Amniotic stem cell (primary cell): Measurements from ENCODE around the gene DAP.
"Not testable (repeated sequence)": the region's sequence is repeated elsewhere in the genome, so short reads cannot be mapped to it uniquely, and the experiment has no call there.

Source experiments
- DNase-seq: peaks from one replicate; lab custom pipeline; 2025; lab: John Stamatoyannopoulos, UW

The DAP gene

GRCh38 chr5:10671041-10672008 is 89.7 kb downstream of the DAP start:
- DNase-seq = no peak

DNA sequence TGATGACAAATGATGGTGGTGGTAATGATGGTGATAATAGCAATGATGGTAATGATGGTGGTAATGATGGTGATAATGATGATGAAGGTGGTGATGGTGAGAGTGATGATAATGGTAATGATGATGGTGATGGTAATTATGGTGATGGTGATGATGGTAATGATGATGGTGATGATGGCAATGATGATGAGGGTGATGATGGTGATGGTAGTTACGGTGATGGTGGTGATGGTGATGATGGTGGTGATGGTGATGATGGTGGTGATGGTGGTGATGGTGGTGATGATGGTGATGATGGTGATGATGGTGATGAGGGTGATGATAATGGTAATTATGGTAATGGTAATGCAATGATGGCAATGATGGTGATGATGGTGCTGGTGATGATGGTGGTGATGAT is 91.1 kb downstream of the DAP start:
- no peak for DNase-seq

DNA sequence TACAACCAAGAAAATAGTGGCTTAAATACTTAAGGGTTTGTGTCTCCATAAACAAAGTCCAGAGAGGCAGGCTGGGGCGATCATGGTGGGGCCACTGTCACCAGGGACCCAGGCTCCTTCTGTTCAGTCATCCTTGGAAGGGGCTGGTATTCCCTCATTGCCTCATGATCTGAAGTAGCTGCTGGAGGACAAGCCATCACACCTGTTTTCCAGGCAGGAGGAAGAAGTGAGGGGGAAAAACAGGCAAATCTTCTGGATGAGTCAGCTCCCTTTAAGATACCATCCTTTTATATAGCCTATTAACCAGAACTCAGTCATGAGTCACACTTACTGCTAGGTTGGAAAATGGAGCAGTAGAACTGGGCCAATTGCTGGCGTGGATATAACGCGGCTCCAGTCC is 92.3 kb downstream of the DAP start:
- DNase-seq = no peak

DNA sequence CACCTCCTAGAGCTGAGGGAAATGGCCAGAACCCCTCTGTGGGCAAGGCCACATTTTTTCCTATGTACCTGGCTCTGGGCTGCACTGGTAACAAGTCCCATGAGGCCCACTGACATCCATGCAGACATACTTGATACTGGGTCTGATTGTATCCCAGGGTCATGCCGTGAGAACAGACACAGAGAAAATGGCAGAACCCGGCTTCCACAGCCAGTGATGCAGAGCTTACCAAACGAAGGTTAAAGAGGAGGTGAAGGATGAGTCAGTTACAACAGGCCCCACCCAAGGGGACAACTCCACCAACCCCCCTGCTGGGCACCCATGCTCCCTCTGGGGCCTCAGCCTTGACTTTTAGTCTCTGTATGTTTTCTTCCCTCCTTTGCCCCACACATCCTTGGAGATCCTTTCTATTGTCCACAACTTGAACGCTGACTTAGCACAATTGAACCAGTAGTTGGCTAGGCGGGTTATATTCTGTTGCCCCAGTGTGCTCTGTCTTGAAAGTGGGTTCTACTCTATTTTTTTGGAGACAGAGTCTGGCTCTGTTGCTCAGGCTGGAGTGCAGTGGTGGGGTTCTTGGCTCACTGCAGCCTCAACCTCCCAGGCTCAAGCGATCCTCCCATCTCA is 93.5 kb downstream of the DAP start:
- DNase-seq = no peak

- DNase-seq = no peak
These were observed 94.3 kb downstream of the DAP start for GRCh38 chr5:10666531-10667299.

- no peak for DNase-seq
These were observed 95.2 kb downstream of the DAP start for GRCh38 chr5:10665799-10666198.

GRCh38 chr5:10664180-10664769 is 96.8 kb downstream of the DAP start:
- DNase-seq = not testable (repeated sequence)

GRCh38 chr5:10663489-10664179 is 97.4 kb downstream of the DAP start:
- no peak for DNase-seq

GRCh38 chr5:10662661-10663488 is 98.2 kb downstream of the DAP start:
- no peak for DNase-seq

GRCh38 chr5:10662083-10662482 is 99.0 kb downstream of the DAP start:
- no peak for DNase-seq

GRCh38 chr5:10661401-10661800 is 99.6 kb downstream of the DAP start:
- no peak for DNase-seq

- no peak for DNase-seq
These were observed 100.2 kb downstream of the DAP start for GRCh38 chr5:10660720-10661387.

DNA sequence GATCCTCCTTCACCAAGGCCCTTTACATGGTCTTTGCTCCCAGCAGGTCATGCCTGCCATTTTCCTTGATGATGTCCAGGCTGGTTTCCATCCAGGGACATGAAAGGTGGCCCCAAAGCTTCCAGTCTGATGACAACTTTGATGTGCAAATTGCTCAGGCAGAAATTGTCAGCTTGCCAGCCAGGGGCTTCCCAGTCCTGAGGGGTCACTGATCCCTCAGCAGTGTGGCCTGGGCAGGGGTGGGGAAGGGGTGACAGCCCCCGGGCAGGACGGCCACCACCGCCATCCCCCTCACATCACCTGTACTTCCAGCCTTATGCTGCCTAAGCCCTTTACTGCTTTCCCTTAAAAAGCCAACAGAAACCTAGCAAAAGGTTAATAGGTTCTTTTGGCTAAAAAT is 100.9 kb downstream of the DAP start:
- DNase-seq = no peak

DNA sequence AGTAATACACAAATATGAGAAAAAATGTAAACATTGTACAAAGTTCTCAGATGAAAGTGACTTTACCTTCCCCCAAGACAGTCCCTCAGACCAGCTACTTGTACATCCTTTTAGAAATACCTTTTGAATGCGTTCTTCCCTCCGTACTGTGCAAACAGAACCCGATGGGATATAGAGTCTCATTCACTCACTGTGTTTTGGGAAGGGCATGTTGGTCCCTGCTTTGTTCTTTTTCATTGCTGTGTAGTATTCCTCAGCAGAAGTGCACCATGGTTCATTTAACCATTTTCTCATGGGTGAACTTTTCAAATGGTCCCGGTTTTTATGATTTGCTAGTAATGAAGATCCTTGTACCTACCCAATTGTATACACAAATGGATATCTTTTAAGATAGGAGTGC is 102.8 kb downstream of the DAP start:
- DNase-seq = no peak

DNA sequence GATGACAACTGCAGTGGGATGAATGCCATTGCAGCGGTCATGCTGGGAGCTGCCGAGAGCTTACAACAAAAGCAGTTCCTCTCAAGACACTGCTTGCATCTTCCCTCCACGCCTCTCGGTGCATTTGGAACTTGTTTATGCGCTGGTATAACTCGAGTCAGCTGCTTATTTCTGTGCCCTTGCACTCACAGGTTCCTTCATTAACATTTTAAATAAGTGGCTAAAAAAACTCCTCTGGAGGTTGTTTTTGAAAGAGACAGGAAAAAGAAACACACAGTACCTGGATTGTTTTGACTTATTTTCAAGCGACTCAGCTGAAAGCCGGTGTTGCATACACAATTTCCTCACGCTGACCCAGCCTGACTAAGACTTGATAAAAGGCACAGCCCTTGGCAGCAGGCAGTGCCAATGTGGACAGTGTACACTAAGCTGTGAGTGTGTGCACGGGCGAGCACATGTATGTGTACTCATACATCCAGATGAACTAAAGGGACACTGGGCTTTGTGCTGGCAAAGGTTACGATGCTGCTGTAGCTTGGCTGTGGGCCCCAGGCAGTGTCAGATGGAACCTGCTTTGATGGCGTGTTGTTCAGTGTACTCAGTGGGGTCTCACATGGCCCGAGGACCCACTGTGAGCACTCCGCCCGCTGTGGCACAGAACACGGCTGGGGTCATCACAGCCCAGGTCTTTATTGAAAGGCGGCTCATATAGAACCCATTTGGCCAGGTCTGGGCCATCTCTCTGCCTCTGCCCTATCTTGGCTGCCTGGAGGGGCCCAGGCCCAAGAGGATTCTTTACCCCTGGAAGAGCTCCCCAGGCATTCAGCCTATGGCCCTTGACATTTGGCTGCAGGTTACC is 104.8 kb downstream of the DAP start:
- DNase-seq = no peak

DNA sequence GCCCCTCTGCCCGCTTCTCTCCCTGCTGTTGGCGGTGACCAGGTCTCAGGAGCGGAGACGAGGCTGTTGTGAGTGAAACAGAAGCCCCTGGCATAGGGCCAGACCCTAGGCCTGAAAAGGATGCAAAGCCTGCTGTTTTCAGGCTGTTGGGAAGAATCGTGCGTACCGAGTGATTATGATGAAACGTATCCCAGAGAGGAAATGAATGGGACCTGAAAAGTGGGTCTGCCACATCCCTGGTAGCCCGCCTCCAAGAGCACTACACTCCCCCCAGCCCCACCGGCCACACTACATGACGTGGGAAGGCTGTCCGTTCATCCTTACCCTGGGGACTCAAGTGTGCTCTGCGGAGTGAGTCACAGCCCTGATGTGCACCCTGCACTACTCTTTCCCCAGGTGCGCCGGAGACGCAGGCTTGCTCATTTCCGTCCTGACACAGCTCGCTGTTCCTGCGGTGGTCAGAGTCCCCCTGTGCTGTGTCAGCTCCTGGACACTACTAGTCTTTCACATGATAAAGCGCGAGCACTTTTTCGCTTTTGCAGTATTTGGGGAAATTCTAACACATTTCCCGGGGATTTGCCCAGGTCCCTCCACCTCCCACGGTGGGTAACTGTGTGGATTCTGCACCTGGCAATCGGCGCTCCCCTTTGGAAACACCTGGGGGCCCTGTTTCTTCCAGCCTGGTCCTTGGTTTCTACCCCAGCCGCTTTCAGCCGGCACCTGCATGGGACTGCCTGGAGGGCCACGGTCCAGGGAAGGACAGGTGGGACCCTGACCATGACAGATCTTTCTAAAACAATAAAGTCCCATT is 105.7 kb downstream of the DAP start:
- DNase-seq = no peak

GRCh38 chr5:10654566-10654965 is 106.5 kb downstream of the DAP start:
- DNase-seq = no peak

DNA sequence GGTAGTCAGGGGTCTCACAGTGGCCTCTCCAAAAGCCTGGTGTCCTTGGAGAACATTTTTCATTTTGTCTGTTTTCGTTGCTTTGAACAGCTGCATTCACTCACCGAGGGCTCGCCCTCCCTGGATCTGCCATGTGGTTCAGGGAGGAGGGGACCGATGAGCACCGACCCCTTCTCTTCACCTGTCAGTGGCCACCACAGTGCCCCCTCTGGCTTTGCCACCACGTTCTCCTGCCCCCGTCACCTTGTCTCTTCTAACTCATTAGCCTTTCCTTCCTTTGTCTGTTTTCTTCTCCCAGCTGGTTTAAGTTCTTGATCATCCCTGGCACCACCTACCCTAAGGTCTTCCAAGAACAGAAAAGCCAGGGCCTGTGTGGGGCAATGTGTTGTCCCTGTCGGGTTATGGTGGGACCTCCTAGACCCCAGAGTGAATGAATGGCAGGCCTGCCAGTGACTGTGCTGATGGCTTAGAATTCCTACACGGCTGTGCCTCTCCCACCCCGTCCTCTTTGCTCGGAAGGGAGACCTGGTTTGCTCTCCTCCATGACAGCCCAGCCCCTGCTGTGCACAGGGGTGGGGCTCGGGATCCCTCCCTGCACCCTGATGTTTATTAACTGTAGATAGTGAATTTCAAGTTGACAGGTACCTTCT is 107.2 kb downstream of the DAP start:
- no peak for DNase-seq
